Gastroesophageal sphincter (tissue), 3 donors: ENCODE results near the gene HDDC2.

Experiments used
- CTCF ChIP-seq, 4 experiments: fragments of 200-600 bp in 2 of 4; fragments of 450-650 bp in 2 of 4; sonication (generic) in 1 of 4; IDR thresholded peaks; one replicate each; pipeline ENCODE4 v1.5.1; 2017 to 2019; ENCODE audit warnings: antibody characterized with exemption in 4 of 4, mild to moderate bottlenecking in 2 of 4, moderate library complexity in 2 of 4
- EP300 ChIP-seq: sonication (generic); formaldehyde crosslinking; IDR thresholded peaks from one replicate; pipeline ENCODE4 v1.6.1; 2017; ENCODE audit warnings: antibody characterized with exemption, mild to moderate bottlenecking
- POLR2A ChIP-seq, 2 donors: fragments of 450-650 bp; IDR thresholded peaks; one replicate each; pipeline ENCODE4 v1.6.1; 2017; ENCODE audit warnings: antibody characterized with exemption in 2 of 2, mild to moderate bottlenecking in 2 of 2, moderate library complexity in 1 of 2

- TF ChIP-seq EP300 (no peak), POLR2A (IDR thresholded peaks at IDR 0.05) (no peak), CTCF (IDR thresholded peaks at IDR 0.05) (no peak)
These were observed 2.5 kb downstream of the HDDC2 start for GRCh38 chr6:125299257-125299656.
